ENCODE results near the gene BRS3.

The BRS3 gene

GRCh38 chrX:136529795-136530194 is 42.0 kb downstream of the BRS3 start:
- in situ Hi-C loops (cut with MboI; ENCODE audit: low sequenced_read_pairs, unreplicated experiment), result no loop called here
- no peak for DNase-seq (ENCODE audit: low spot score)
- TF ChIP-seq CTCF (IDR thresholded peaks at IDR 0.05; ENCODE audit: borderline replicate concordance, control extremely low read depth, extremely low read depth, insufficient read depth, missing control alignments), result no peak

GRCh38 chrX:136531951-136532350 is 44.2 kb downstream of the BRS3 start, which contains the start of gene VGLL1:
Gene VGLL1 (plus strand): TSS chrX:136532215. CDS start chrX:136536021, 3,806 bp downstream.
- no peak for TF ChIP-seq CTCF (IDR thresholded peaks at IDR 0.05; ENCODE audit: borderline replicate concordance, control extremely low read depth, extremely low read depth, insufficient read depth, missing control alignments)
- DNase-seq (ENCODE audit: low spot score), result no peak
- in situ Hi-C loops (cut with MboI; ENCODE audit: low sequenced_read_pairs, unreplicated experiment), result no loop called here

GRCh38 chrX:136534131-136534530 is 46.4 kb downstream of the BRS3 start:
- no peak for DNase-seq (ENCODE audit: low spot score)
- in situ Hi-C loops (cut with MboI; ENCODE audit: low sequenced_read_pairs, unreplicated experiment), result no loop called here
- no peak for TF ChIP-seq CTCF (IDR thresholded peaks at IDR 0.05; ENCODE audit: borderline replicate concordance, control extremely low read depth, extremely low read depth, insufficient read depth, missing control alignments)

GRCh38 chrX:136538811-136539210 is 51.1 kb downstream of the BRS3 start:
- TF ChIP-seq CTCF (IDR thresholded peaks at IDR 0.05; ENCODE audit: borderline replicate concordance, control extremely low read depth, extremely low read depth, insufficient read depth, missing control alignments), result no peak
- in situ Hi-C loops (cut with MboI; ENCODE audit: low sequenced_read_pairs, unreplicated experiment), result no loop called here
- no peak for DNase-seq (ENCODE audit: low spot score)

GRCh38 chrX:136540226-136540625 is 52.5 kb downstream of the BRS3 start:
- TF ChIP-seq CTCF (IDR thresholded peaks at IDR 0.05; ENCODE audit: borderline replicate concordance, control extremely low read depth, extremely low read depth, insufficient read depth, missing control alignments), result no peak
- DNase-seq (ENCODE audit: low spot score), result no peak
- in situ Hi-C loops (cut with MboI; ENCODE audit: low sequenced_read_pairs, unreplicated experiment), result no loop called here

- no peak for DNase-seq (ENCODE audit: low spot score)
- in situ Hi-C loops (cut with MboI; ENCODE audit: low sequenced_read_pairs, unreplicated experiment), result no loop called here
- no peak for TF ChIP-seq CTCF (IDR thresholded peaks at IDR 0.05; ENCODE audit: borderline replicate concordance, control extremely low read depth, extremely low read depth, insufficient read depth, missing control alignments)
Observed at GRCh38 chrX:136541294-136541693, 53.5 kb downstream of the BRS3 start.

- no peak for DNase-seq (ENCODE audit: low spot score)
- in situ Hi-C loops (cut with MboI; ENCODE audit: low sequenced_read_pairs, unreplicated experiment), result no loop called here
Observed at GRCh38 chrX:136542281-136542680, 54.5 kb downstream of the BRS3 start.

More at GRCh38 chrX:136542281-136542680, 54.5 kb downstream of the BRS3 start:
- TF ChIP-seq CTCF (IDR thresholded peaks at IDR 0.05; ENCODE audit: borderline replicate concordance, control extremely low read depth, extremely low read depth, insufficient read depth, missing control alignments), result no peak
